ENCODE data around the gene CD6.

- TF ChIP-seq CTCF (IDR thresholded peaks at IDR 0.05 in 8 of 11, conservative IDR thresholded peaks at IDR 0.05 in 3 of 11) (no peak), POLR2A (IDR thresholded peaks at IDR 0.05) (no peak)
Measured at GRCh38 chr11:60982184-60982583, 10.7 kb downstream of the CD6 start.
